ENCODE results near the gene FYN. TPM values are rescaled to one million over a fixed set of nuclear protein-coding genes. Genes with fewer than 3 reads are reported as not detected.

The FYN gene
- 4.2 to 6.6 TPM (median 4.7 TPM) in 5 replicates for total RNA-seq (2022; extraction: Qiagen RNA extraction; ENCODE audit: low read depth)

DNA sequence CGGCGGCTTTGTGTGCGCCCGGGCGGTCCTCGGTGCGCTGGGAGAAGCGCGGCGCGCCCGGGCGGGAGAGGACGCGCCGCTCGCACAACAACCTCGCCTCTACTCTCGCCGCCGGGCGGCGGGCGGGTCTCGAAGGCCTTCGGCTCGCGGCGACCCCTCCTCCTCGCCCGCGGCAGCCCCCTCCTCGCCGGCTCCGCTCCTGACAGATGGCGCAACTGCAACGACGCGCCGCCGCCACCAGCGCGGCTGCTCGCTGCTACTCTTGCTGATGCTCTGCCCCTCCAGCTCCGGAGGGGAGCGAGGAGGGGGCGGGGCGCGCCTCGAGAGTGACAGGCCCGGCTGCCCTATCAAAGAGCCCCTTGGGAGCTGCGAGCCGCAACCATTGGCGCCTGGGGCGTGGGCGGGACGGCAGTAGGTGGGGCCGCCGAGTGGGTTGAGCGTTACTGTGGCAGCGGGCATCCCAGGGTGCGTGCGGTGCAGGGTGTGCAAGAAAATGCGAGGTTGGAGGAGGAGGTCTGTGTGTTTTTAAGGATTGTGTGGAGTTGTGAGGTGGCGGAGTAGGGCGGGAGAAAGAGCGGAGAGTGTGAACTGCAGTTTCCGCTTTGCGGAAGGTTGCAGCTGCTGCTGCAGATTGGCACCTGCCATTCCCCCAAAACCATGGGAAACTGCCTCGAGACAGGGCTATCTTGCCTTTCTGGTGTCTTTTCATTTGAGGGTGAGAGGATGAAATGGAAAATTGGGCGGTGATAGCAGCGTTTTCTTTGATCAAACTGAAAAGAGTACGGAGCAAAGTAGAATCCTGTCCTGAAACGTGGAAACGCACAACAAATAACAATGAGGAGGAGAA, at the start of gene FYN:
Gene FYN (minus strand): TSS at position 275 of the 847 bp plus-strand sequence. CDS start 153,401 bp downstream, outside the sequence.

Other genes starting within 250 kb of the FYN start
- not detected in 5 replicates for gene CCN6, start 180.7 kb upstream of the FYN start, total RNA-seq (2022; extraction: Qiagen RNA extraction; ENCODE audit: low read depth)
- gene TUBE1, start 214.0 kb upstream of the FYN start, total RNA-seq (2022; extraction: Qiagen RNA extraction; ENCODE audit: low read depth): 5.7 to 8.2 TPM (median 7.1 TPM) in 5 replicates
- gene FAM229B, start 214.1 kb upstream of the FYN start, total RNA-seq (2022; extraction: Qiagen RNA extraction; ENCODE audit: low read depth): 5.2 to 9.3 TPM (median 9.2 TPM) in 5 replicates

All from A549 treated with DMSO at 1 μM for 4 hours (cell line).